HG03039 (cell line): Measurements from ENCODE around the gene ATRIP.

ENCODE experiments used
- ATAC-seq: cut with Tn5 transposase; IDR thresholded peaks from one replicate; pipeline ENCODE4 v1.9.1; 2021; ENCODE audit warnings: mild to moderate bottlenecking, moderate library complexity; ENCODE audit not compliant: unreplicated experiment

ATRIP gene

DNA sequence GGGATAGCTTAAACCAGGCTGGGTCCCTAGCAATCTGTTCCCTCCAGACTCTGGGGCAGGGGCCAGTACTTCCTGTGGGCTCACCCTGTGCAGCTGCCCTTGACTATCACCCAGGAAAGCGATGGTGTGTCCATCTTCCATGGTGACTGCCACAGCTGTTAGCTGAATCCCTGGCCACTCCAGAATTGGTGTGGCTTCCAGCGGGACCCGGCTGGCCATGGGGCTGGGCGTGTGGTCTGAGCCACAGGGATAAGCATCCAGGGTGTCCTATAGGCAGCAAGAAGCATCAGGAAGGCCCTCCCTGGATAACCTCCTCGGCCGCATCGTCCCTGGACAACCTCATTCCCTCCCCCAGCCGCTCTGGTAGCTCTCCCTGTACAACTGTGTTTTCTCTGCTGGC, 23.9 kb upstream of the ATRIP start:
- no peak for ATAC-seq

- no peak for ATAC-seq
Observed at GRCh38 chr3:48423241-48423882, 23.2 kb upstream of the ATRIP start.

GRCh38 chr3:48423883-48424695, 22.4 kb upstream of the ATRIP start:
- ATAC-seq: no peak

- ATAC-seq: no peak
Observed at GRCh38 chr3:48425281-48425812, 21.2 kb upstream of the ATRIP start.

- ATAC-seq: no peak
Observed at GRCh38 chr3:48426401-48426909, 20.1 kb upstream of the ATRIP start.

GRCh38 chr3:48426944-48427629, 19.4 kb upstream of the ATRIP start:
- no peak for ATAC-seq

- ATAC-seq: no peak
Observed at GRCh38 chr3:48427630-48427962, 18.9 kb upstream of the ATRIP start.

DNA sequence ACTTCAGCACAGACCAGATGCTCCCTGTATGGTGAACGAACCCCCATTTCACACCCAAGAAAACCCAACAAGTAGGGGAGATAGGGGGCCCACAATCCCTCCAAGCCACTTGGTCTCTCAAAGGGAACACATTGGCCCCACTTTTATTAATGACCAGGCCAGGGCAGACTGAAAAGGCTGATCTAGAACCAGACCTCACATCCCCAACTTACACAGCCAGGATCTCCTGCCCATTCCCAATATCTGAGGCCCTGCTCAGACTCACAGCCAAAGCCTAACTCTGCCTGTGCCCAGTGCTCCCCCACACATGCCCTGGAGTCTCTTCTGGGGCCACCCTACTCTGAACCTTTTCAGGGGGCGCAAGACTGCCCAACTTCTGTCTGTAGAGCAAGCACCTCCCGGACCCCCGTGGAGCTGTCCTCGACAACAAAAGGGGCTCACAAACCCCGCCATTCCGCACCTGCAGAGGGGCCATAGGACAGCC, 18.4 kb upstream of the ATRIP start:
- ATAC-seq: no peak

DNA sequence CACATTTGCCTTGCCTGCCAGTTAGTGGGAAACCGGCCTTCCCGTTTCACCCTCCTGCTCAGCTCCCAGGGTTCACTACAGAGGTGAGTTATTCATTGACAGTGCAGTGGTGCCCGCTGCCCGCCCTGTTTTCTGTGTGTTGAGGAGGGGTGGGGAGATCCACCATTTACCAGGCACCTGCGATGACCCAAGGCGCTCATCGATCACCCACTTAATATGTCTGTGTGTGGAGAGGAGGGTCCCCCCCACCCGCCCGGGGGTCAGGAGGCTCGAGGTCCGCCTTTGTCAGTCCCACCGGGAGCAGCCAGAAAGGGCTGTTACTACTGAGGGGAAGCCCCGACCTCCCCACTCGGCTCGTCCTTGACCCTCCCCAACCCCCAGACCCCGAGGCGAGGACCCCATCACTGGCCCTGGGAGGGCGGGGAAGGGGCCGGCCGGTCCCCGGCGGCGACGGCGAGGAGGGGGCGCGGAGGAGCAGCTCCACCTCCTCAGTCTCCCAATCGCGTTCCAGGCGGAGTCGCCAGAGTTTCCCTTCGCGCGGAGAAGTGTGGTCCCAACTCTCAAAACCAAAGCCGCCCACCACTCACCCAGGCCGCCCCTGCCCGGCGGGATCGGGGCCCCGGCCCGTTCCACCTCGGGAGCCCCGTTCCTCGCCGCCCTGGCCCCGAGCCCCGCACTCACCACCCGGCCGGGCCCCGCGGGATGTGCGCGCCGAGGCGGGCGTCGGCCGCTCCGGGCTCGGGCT, 17.8 kb upstream of the ATRIP start:
- no peak for ATAC-seq

- ATAC-seq: no peak
Observed at GRCh38 chr3:48429317-48429959, 17.1 kb upstream of the ATRIP start.

GRCh38 chr3:48429960-48430707, 16.4 kb upstream of the ATRIP start, which contains the start of gene PLXNB1:
TSS of gene PLXNB1 (minus strand) at chr3:48430086. CDS start at chr3:48424611, 5,475 bp downstream.
- ATAC-seq: no peak

DNA sequence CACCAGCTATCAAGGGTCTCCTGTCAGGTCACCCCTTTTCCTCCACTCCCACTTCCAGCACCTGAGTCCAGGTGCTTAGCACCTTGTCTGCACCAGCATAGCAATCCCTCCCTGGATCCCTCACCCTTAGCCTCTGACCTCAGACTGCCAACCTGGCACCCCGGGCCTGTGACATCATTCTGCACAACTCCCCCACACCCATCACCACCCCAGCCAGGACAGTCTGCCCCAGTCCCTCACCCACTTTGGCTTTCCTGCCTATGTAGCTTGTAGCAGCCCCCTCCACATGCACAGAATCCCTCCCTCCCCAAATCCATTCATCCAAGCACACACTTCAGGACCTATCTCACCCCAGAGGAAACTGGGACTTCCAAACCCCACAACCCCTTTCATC, 15.8 kb upstream of the ATRIP start:
- no peak for ATAC-seq

DNA sequence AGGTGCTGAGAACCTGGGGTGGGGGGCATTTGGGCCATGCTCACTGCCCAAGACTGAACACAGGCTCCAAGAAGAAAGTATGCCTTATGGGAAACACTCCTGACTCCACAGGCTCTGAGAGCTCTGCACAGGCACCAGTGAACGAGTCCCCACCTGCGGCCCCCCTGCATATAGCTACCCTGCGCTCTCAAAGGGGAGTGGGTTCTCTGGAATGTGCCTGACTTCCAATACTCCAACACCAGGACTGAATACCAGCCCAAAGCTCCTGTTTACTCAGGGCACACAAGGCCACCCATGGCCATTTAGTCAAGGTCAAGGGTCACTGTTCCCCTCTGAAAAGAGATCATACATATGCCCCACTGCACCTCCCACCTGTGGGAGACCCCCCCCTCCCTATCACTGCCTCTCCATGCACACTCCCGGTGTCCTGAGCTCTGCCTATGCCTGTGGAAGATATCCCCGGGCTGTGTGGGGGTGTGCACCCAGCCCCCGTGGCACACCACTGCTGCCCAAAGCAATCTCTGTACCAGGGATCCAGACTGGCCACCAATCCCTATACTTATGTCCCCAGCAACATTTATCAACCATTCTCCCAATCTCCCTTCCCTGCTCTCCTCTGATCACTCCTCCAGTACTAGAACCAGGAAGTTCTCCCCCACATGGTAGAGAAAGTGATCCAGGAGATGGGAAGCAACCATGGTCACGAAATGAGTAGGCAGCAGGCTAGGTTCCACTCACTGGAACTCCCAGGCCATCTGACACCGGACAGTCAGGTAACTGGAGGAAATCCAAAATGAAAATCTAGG, 15.1 kb upstream of the ATRIP start:
- ATAC-seq: no peak

DNA sequence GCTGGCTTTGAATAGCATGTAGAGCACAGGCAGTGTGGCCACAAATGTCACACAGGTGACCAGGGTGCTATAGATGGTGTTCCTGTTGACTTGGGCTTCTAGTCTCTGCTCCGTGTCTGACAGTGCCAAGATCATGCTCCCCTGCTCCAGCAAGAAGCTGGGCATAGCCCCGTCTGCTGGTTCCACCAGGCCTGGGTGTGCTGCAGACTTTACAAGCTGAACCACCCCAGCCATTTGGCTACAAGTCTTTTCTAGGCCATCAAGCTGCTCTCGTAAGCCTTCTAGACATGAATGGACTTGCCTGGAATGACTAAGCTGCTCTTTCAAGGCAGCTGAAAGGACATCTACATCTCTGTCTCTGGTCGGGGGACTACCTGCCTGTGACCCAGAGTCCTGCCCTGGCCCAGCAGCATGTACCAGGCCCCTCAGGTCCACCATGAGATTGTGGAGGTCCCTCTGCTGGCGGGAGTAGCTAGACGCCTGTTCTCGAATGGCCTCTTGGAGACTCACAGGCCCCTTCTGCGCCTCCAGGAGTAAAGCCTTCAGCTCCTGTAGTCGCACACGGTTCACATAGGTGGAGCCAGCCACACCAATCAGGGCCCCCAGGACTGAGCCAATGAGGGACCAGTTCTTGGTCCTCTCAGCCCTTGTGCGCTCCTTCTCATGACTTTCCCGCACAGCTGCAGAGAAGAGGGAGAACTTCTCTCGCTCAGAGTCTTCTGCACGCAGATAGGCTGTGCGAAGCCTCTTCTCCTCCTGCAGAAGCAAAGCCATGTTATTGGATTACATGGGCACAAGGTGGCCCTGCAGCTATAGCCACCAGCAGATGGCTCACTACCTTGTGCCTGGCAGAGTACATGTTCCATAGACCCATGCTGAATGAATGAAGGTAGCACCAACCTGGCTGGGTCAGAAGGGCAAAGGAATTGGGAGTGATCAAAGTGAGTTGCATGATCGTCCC, 13.8 kb upstream of the ATRIP start:
- ATAC-seq: no peak

- no peak for ATAC-seq
Observed at GRCh38 chr3:48433472-48434118, 12.9 kb upstream of the ATRIP start.

DNA sequence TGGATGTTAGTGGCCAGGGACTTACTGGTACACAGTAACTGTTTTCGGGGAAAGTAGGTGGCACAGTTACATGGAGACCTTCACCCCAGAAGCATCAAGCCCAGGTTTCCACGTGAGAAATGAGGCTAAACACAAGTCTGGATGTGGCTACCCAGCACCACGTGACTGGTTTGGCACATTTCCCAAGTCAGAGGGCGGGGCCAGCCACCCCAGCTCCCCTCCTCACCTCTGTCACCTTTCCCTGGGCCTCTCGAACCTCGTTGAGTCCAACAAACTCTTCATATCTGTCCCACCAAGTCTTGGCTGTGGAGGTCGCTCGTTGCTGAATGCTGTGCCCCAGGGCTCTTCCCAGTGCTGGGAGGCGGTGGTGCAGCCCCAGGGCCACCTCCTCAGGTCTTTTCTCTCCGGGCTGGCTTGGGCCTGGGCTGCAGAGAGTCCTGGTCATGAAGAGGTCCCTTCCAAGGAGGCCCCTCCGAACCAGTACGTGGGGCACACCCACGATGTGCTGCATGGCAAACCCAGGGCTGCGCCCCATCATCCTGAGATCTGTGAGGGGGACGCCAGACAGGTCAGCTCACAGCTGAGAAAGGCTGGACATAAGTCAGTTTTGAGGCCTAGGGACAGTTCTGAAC, 11.8 kb upstream of the ATRIP start:
- ATAC-seq: no peak

GRCh38 chr3:48435223-48435595, 11.3 kb upstream of the ATRIP start:
- no peak for ATAC-seq
